Neural crest cell (in vitro differentiated cells): Measurements from ENCODE around the gene TTLL10. TPM values are rescaled to one million over a fixed set of nuclear protein-coding genes. Genes with fewer than 3 reads are reported as not detected.

Experiments used
- DNase-seq: peaks from one replicate; pipeline ENCODE4 v3.0.0; 2021; ENCODE audit warnings: low read depth, mixed read lengths, low spot score
- H3K27ac Mint-ChIP-seq: one replicate; pipeline ENCODE4 v1.8.0; 2021; ENCODE audit warnings: mild to moderate bottlenecking, mixed read lengths; ENCODE audit not compliant: unreplicated experiment
- H3K27me3 Mint-ChIP-seq: 2 replicates; pipeline ENCODE4 v1.8.0; 2021; ENCODE audit warnings: low read depth, mild to moderate bottlenecking, mixed read lengths
- H3K36me3 Mint-ChIP-seq: 2 replicates; pipeline ENCODE4 v1.8.0; 2021; ENCODE audit warnings: low read depth, mild to moderate bottlenecking, mixed read lengths
- H3K4me1 Mint-ChIP-seq: 2 replicates; pipeline ENCODE4 v1.8.0; 2021; ENCODE audit warnings: mixed read lengths
- H3K4me3 Mint-ChIP-seq: one replicate; pipeline ENCODE4 v1.8.0; 2021; ENCODE audit warnings: mild to moderate bottlenecking, mixed read lengths
- H3K9me3 Mint-ChIP-seq: 2 replicates; pipeline ENCODE4 v1.8.0; 2021; ENCODE audit warnings: mixed read lengths
- total RNA-seq: library from RNA; stranded (reverse); gene quantifications from 2 replicates; pipeline ENCODE4 v1.2.1, GENCODE V29; 2021
- TF ChIP-seq, protein P1 (sequence below): fragments of 200-600 bp; sonication (generic); conservative IDR thresholded peaks from 2 replicates; pipeline ENCODE4 v1.5.0; 2021; ENCODE audit warnings: antibody characterized with exemption, mild to moderate bottlenecking

The TTLL10 gene
- total RNA-seq, 1 donor from 2014 or later = not detected

DNA sequence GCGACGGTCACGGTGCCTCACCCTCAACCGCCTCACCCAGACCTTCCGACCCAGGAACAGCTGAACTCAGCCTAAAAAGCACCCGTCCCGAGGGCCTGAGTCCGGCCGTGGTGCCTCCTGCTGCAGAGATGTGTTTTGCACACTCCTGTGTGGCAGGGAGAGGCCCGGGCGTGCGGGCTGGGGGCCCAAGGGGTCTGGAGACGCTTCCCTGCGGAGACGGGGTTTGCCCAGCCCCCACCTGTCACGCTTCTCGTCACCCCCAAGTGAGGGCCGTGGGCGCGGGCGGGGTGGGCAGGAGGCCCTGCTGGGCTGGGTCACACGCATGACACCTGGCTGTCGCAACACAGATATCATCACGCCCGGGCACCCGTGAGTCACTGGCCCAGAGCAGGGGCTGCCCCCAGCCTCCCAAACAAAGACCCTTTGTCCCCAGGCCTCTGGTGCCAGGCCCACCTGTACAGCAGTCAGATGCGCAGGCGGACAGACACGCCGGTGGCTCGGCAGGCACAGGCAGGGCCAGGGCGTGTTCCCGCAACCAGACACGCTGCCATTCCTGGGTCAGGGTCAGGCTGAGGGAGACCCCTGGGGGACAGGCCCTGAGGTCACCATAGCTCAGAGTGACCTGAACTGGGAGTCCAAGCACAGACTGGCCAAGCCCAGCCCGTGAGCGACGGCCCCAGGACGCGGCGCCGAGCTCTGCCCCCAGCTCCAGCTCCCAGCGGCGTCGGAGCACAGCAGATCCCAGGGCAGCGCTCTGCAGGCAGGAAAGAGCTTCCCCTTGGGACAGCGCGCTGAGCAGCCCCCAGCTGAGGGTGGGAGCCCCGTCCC lies 64.4 kb downstream of the TTLL10 start:
- Mint-ChIP-seq H3K9me3 (peaks cover 2% of the 10 kb centered on the region), H3K36me3 (peaks cover 11% of the 10 kb centered on the region), H3K27me3 (peaks cover 4% of the 10 kb centered on the region), H3K4me3 (no peak overlapping the region), H3K27ac (no peak overlapping the region), H3K4me1 (peaks cover 15% of the 10 kb centered on the region)
- TF ChIP-seq, protein P1, sequence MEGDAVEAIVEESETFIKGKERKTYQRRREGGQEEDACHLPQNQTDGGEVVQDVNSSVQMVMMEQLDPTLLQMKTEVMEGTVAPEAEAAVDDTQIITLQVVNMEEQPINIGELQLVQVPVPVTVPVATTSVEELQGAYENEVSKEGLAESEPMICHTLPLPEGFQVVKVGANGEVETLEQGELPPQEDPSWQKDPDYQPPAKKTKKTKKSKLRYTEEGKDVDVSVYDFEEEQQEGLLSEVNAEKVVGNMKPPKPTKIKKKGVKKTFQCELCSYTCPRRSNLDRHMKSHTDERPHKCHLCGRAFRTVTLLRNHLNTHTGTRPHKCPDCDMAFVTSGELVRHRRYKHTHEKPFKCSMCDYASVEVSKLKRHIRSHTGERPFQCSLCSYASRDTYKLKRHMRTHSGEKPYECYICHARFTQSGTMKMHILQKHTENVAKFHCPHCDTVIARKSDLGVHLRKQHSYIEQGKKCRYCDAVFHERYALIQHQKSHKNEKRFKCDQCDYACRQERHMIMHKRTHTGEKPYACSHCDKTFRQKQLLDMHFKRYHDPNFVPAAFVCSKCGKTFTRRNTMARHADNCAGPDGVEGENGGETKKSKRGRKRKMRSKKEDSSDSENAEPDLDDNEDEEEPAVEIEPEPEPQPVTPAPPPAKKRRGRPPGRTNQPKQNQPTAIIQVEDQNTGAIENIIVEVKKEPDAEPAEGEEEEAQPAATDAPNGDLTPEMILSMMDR = no peak
- DNase-seq = no peak

GRCh38 chr1:1238702-1239178 lies 65.1 kb downstream of the TTLL10 start:
- DNase-seq = no peak
- H3K36me3 Mint-ChIP-seq = peaks cover 6% of the 10 kb centered on the region
- H3K27ac Mint-ChIP-seq = no peak overlapping the region
- H3K4me1 Mint-ChIP-seq = peaks cover 10% of the 10 kb centered on the region
- H3K4me3 Mint-ChIP-seq = peak overlapping the region; percentile 67
- H3K9me3 Mint-ChIP-seq = no peaks in the 10 kb centered on the region
- peaks cover 4% of the 10 kb centered on the region for H3K27me3 Mint-ChIP-seq
- TF ChIP-seq, protein P1 = no peak

- peak overlapping the region; percentile 67 for H3K4me3 Mint-ChIP-seq
- H3K27ac Mint-ChIP-seq = no peak overlapping the region
- H3K4me1 Mint-ChIP-seq = peaks cover 5% of the 10 kb centered on the region
- H3K9me3 Mint-ChIP-seq = no peaks in the 10 kb centered on the region
- TF ChIP-seq, protein P1 = no peak
- peaks cover 3% of the 10 kb centered on the region for H3K36me3 Mint-ChIP-seq
- peaks cover 4% of the 10 kb centered on the region for H3K27me3 Mint-ChIP-seq
- no peak for DNase-seq
These were observed 65.5 kb downstream of the TTLL10 start for GRCh38 chr1:1239227-1239613.

GRCh38 chr1:1239614-1240347 lies 66.1 kb downstream of the TTLL10 start:
- Mint-ChIP-seq H3K27me3 (peaks cover 4% of the 10 kb centered on the region), H3K36me3 (no peaks in the 10 kb centered on the region), H3K4me1 (peaks cover under 1% of the 10 kb centered on the region), H3K9me3 (no peaks in the 10 kb centered on the region), H3K27ac (no peak overlapping the region), H3K4me3 (no peak overlapping the region)
- TF ChIP-seq, protein P1 = no peak
- DNase-seq = peak; percentile 52

DNA sequence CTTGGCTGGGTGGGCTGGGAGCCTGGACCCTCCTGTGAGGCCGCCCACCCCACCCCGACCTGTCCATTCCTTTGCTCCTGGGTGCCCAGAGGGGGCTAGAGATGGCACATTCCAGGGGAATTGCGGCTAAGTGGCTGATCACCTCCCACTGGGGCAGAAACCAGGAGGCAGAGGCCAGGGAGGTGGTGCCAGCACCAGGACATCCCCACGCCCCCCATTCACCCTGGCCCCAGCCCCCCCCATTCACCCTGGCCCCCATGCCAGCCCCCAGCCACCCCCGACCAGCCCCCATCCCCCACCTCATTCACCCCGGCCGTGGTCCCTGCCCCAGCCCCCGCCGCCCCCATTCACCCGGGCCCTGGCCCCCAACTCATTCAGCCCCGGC lies 66.7 kb downstream of the TTLL10 start:
- H3K9me3 Mint-ChIP-seq = no peaks in the 10 kb centered on the region
- H3K36me3 Mint-ChIP-seq = no peaks in the 10 kb centered on the region
- H3K27me3 Mint-ChIP-seq = peaks cover 4% of the 10 kb centered on the region
- no peak for DNase-seq
- no peak overlapping the region for H3K4me3 Mint-ChIP-seq
- TF ChIP-seq, protein P1 = no peak
- H3K4me1 Mint-ChIP-seq = no peaks in the 10 kb centered on the region
- no peak overlapping the region for H3K27ac Mint-ChIP-seq
